Tongue (tissue), 2 donors: ENCODE measurements around the gene ELAVL1. TPM values are rescaled to one million over a fixed set of nuclear protein-coding genes. Genes with fewer than 3 reads are reported as not detected.
"Not testable (repeated sequence)": the region's sequence is repeated elsewhere in the genome, so short reads cannot be mapped to it uniquely, and the experiment has no call there.

Experiments used
- DNase-seq: peaks from one replicate; pipeline ENCODE4 v3.0.0-alpha.2; 2015
- total RNA-seq: library from RNA; depleted of rRNA; stranded (reverse); fragments of >200 nt; gene quantifications from one replicate; pipeline ENCODE4 v1.2.3, GENCODE V29; 2014

ELAVL1 gene
- total RNA-seq, 1 donor from 2014 or later, result 60.1 TPM

GRCh38 chr19:7921302-7921966 lies 84.0 kb downstream of the ELAVL1 start:
- DNase-seq, result no peak

- peak; percentile 99 for DNase-seq
These were observed 84.7 kb downstream of the ELAVL1 start for GRCh38 chr19:7920519-7921301.

- DNase-seq, result peak; percentile 97
These were observed 85.6 kb downstream of the ELAVL1 start, which contains the start of gene SNAPC2 for GRCh38 chr19:7919610-7920518. TSS of gene SNAPC2 (plus strand) at chr19:7920338. CDS start at chr19:7920367, 29 bp downstream.

- no peak for DNase-seq
These were observed 86.6 kb downstream of the ELAVL1 start for GRCh38 chr19:7918615-7919421.

GRCh38 chr19:7918062-7918614 lies 87.3 kb downstream of the ELAVL1 start:
- DNase-seq, result not testable (repeated sequence)

GRCh38 chr19:7917267-7918061 lies 88.0 kb downstream of the ELAVL1 start:
- peak; percentile 59 for DNase-seq

- no peak for DNase-seq
These were observed 88.5 kb downstream of the ELAVL1 start for GRCh38 chr19:7916955-7917266.

- DNase-seq, result no peak
These were observed 89.1 kb downstream of the ELAVL1 start for GRCh38 chr19:7916103-7916954.

- DNase-seq, result no peak
These were observed 90.0 kb downstream of the ELAVL1 start for GRCh38 chr19:7915250-7916102.

GRCh38 chr19:7914598-7915045 lies 90.8 kb downstream of the ELAVL1 start, which contains the start of gene TGFBR3L:
TSS of gene TGFBR3L (plus strand) at chr19:7914830.
- no peak for DNase-seq

- no peak for DNase-seq
These were observed 91.3 kb downstream of the ELAVL1 start for GRCh38 chr19:7914099-7914498.

GRCh38 chr19:7913652-7914051 lies 91.8 kb downstream of the ELAVL1 start:
- no peak for DNase-seq

GRCh38 chr19:7912697-7913564 lies 92.5 kb downstream of the ELAVL1 start:
- DNase-seq, result no peak

GRCh38 chr19:7912144-7912696 lies 93.2 kb downstream of the ELAVL1 start:
- no peak for DNase-seq

GRCh38 chr19:7911508-7912143 lies 93.8 kb downstream of the ELAVL1 start:
- no peak for DNase-seq

- no peak for DNase-seq
These were observed 94.9 kb downstream of the ELAVL1 start for GRCh38 chr19:7910321-7911161.
